GM04503 (cell line): ENCODE results near the gene CDKL1.

Source experiments
- DNase-seq: peaks from one replicate; pipeline ENCODE4 v3.0.0-alpha.2; 2012; ENCODE audit warnings: low read depth

CDKL1 gene

DNA sequence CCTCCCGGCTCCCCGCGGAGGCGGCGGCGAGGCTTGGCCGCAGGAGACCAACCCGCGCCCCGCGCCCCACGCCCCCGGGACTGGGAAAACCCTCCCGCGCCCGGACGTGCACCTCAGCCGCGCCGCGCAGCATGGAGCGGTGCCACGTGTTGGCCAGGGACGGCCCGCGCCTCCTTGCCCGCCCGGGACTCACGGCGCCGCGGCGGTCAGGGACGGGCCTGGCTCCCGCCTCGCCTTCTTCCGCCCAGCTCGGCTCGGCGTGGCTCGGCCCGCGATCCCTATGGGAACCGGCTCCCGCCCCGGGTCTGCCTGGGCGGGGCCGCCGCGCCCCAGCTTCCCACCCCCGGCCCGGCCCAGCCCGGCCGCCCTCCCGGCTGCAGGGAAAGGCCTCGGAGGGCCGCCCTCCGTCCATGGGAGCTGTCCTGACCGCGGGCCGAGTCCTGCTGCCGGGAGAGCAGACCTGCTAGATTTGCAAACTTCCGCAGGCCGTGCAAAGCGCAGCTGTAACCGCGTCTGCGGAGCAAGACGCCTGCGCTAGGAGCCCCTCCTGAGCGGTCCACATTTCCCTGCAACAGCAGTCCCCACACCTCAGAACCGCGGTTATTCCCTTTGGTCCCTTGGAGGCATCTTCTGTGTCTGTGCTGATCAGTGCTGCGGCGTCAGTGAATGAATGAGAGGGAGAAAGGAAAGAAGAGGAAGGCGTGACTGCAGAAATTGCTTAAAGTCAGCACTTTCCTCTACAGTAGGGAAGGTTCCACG lies at the start of gene CDKL1:
TSS of gene CDKL1 (minus strand) at position 251 of the 759 bp plus-strand sequence. CDS start 1,013 bp downstream, outside the sequence.
- DNase-seq = no peak

DNA sequence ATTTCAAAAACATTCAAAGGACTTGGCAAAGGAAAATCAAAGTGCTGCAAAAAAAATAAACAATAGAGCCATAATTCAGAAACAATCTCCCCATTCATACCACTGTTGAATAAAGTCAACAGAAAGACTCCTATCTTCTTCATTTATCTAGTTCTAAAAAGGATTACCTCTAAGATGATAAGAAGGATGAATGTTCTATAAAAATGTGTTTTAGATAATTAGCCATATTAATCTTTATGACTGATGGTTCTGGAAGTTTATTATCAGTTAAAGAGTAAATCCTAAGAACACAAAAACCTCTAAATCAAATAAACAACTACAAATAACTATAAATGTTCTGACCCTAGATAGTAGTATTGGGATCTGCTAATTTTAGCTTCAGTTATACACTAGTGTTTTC lies 37.8 kb upstream of the CDKL1 start:
- DNase-seq = no peak

DNA sequence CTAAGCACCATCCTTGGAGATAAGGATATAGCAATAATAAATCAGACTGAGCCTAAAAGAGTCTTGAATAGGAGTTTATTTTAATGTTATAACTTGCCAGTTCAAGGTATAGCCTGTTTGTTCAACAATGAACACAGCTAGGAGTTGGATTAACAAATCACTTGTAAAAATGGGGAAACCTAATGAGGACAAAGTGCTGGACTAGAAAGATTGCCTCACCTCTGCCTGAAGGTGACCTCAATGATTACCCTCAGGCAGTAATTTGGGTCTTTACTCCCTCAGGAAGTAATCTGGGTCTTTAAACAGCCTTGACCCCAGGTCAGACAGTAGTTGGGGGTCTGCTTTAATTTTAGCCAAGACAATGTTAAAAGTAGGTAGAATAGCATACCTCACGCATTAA lies 35.5 kb upstream of the CDKL1 start:
- no peak for DNase-seq

DNA sequence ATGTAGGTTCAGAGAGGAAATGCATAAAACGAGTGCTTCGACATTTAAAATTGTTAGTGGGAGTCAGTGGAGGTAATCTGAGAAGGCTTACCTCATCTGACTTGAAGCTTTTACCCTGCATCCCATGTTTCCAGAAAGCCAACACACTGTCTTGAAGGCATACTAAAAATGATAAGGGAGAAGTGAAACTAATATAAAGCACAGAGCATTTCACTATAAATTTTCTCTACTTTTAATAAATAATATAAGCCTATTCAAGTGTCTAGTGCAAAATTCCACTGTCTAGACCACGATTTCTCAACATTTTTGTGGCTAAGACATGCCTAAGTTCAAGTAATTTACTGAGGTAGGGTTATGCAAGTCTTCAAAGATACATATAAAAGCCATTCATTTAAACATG lies 29.1 kb upstream of the CDKL1 start:
- DNase-seq = no peak

DNA sequence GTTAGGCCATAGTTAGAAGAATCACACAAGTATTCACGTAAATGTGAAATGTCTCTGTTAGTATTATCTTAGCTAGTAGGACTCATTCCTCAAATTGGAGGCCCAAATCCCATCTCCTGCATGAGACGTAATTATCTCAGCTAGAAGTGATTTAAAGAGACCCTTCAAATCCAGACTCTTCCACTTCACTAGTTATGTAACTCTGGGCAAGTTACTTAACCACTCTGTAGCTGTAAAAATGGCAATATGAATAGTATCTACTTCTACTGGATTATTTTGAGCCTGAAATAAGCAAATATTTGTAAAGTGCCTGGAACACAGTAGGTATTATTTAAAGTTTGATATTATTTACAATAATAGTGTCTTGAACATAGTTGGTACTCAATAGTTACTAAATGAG lies 28.4 kb upstream of the CDKL1 start:
- no peak for DNase-seq

DNA sequence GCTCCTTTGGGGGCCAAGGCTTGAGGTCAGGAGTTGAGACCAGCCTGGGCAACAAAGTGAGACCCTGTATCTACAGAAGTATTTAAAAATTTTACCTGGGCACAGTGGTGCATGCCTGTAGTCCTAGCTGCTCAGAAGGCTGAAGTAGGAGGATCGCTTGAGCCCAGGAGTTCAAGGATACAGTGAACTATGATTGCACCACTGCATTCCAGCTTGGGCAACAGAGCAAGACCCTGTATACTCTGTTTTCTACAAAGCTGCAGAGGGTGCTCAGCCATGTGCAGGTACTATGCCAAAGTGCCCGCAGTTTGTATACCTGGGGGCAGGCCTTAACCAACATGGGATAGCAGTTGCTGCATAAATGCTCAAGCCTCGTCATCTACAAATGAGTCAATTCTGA lies 26.8 kb upstream of the CDKL1 start:
- no peak for DNase-seq

DNA sequence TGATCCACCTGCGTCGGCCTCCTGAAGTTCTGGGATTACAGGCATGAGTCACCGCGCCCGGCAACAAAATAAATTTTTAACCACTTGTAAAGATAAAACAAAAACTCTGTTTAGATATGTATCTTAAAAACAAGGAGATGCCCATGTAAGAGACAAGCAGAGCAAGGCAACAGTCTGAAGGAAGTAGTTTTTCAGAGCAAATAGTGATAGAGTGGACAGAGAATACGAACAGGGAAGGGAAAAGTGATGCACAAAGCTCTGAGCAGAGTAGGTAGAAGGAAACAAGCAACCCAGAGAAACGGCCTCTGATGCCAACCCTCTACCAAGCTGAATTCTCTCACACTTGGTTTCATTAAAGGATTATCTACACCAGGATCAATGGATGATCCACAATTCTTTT lies 24.8 kb upstream of the CDKL1 start:
- DNase-seq = no peak

DNA sequence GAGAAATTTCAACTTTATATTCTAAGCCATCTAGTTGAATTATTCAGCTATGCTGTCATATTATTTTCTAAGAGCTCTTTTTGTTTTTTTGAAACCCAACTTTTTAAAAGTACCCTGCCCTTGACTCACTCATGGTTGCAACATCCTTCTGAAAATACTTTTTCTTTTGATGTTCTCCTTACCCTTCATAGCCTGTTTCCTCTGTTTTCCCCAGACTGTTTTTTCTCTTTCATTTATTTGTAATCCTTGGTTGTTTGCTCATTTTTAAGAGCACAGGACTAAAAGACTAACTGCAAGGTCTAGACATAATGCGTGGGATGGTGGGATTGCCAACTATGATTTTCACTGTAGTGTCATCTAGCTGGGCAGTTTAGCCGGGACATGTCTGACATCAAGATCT lies 21.2 kb upstream of the CDKL1 start:
- no peak for DNase-seq

DNA sequence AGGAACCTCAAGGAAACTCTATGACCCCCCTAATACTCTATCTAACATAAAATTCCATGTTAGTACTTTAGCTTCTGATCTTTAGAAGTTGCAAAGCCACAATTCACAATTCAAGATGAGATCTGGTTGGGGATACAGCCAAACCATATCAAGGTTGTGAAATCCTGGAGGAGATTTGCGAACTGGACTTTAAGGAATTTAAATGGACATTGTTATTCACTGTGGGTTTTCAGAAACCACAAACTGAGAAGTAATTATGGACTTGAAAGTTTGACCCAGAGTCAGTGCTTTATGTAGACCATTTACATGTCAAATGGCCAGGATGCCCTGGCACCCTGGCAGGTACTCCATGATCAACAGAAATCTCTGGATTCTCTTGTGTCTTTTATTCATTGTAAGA lies 14.2 kb upstream of the CDKL1 start:
- DNase-seq = peak; percentile 78

DNA sequence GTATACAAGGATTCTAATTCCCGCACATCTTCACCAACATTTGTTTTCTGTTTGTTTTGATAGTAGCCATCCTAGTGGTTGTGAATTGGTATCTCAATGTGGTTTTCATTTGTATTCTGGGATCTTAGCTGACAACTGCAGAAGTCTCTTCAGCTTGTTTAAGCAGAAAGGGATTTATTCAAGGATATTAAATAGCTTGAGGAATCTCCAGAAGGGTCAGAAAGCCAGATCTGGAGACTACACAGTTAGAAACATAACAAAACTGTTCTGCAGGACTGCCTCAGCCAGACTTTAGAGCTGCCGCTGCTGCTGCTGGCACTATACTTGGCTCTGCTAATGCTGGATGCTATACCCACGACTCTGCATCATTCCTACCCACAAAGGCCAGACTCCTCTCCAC lies 13.4 kb upstream of the CDKL1 start:
- no peak for DNase-seq

DNA sequence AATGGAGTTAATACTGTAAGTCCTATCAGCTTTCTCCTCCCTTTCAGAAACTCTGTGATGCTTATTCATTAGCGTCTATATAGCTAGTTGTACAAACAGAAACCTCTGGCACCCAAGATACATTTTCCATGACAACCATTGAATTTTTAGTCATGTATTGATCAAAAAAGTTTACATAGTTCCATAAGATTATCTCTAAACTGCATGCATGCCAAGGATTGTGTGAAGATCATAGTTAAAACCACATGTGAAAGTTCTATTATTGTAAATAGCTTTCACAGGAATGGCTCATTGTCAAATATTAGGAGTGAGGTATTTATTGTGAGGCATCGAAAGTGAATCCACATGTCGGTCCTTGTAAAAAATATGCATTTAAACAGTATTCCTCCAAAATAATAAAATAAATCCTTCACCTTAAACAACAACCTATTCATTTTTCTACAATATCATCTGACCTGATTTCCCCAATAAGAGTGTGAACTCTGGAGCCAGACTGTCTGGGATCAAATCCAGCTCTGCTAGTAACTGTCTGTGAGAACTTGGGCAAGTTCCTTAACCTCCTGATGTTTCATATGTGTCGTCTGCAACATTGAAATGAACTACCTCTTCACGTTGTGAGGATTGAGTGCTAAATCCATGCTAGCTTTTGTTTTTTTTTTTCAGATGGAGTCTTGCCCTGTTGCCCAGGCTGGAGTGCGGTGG lies 10.6 kb upstream of the CDKL1 start:
- no peak for DNase-seq

DNA sequence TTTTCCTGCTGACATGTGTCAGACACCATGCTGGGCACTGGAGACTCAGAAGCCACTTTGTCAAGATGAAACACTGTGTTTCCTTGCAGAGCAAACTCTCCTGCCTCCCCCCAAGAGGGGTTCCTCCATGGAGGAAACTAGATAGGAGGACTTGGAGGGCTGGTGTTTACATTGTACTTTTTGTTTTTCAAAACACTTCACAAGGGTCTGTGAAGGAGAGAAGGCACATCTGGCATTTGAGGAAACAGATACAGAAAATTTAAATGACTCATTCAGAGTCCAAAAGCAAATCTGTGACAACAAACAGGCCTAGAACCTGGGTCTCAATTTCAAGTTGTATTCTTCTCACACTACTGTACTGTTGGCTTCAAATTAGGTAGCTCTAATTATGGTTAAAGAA lies 6.7 kb upstream of the CDKL1 start:
- DNase-seq = no peak

DNA sequence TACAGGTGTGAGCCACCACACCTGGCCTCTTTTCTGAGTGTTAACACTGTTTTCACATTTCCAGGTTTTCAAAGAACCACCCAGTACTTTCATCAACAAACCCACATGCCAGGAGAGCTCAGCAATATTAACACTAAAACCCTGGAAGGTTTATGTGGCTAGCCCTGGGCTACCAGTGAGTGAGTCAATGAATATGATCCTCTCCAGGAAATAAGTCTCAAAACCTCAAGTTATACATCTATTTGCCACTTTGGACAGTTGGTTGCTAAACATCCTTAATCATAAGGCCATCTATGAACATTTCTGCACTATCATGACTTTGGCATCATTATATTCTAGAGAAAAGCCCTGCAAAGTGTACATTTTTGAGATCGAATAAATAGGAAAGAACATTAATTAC lies 6.3 kb upstream of the CDKL1 start:
- DNase-seq = no peak

DNA sequence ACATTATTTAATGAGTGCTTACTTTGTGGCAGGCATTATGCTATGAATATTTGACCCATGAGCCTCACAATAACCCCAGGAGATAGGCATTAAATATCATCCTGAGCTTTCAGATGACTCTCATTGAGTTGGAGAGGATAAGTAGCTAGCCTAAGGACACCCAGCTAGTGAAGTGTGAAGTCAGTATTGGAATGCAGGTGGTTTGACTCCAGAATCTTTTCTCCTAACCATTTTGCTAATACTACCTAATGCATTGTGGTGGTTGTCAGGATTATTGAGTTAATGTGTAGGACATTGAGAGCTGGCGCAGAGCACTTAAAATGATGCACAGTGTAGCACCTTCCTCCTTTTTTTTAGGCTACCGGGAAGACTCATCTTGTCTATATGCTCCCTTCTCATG lies 3.8 kb upstream of the CDKL1 start:
- DNase-seq = no peak

DNA sequence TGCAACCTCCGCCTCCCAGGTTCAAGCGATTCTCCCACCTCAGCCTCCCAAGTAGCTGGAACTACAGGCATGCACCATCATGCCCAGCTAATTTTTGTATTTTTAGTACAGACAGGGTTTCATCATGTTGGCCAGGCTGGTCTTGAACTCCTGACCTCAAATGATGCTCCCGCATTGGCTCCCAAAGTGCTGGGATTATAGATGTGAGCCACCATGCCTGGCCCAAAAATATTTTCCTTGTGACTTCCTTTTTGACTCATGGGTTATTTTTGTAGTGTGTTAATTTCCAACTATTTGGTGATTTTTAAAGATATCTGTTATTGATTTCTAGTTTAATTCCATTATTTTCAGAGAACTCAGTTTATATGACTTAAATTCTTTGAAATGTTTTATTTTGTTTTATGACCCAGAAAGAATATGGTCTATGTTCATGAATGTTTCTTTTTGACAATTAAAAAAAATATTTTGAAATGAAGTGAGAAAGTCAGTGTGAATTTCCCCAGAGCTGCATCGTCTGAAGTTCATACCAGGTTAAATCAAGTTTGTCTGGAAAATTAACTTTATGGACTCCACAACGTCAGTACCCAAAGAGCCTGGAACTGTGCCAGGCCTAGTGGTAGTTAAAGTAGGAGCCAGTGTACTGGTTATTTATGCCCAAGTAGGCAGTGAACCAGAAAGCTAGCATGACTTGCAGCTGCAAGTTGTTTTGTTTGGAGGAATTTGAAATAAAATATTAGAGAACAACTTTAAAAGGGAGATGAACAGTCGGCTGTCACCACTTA lies 2.8 kb upstream of the CDKL1 start:
- DNase-seq = no peak

DNA sequence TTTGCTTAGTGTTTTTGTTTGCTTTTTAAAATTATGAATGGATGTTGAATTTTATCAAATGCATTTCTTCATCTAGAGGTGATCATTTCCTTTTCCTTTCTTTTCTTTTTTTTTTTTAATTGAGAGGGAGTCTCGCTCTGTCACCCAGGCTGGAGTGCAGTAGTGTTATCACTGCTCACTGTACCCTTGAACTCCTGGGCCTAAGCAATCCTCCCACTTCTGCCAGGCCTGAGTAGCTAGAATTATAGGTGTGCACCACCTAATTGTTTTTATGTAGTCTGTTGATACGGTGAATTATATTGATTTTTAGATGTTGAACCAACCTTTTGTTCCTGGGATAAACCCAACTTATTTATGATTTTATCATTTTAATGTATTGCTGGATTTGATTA lies 1.5 kb upstream of the CDKL1 start:
- no peak for DNase-seq

DNA sequence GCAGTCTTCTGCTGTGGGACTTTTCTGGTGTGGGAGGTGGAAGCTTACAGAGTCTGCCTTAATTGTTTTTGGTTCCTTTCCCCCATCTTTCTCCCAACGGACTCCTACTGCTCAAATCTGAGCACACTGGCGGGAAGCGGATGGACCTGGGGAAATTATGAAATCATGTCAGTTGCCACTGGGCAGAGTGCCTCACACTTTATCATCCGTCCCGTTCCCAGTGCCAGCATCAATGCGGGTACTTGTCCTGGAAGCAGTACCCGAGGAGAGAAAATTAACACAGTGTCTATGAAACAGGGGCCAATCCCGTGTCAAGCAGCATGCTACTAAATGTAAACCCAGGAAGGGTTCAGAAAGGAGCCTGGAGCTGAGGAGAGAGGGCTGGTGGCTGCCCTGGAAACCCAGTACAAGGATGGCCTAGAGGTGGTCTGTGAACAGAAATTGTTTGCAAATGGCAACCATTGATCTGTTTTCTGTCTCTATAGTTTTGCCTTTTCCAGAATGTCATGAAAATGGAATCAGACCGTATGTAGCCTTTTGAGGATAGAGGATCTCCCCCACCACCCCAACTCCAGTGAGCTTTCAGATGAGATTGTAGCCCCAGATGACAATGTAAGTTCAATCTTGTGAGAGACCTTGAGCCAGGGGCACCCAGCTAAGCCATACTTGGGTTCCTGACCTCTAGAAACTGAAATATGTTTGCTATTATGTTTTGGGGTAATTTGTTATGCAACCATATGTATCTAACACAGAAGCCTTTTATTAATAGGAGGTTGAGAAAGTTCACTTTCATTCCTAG lies 908 bp upstream of the CDKL1 start:
- DNase-seq = no peak

DNA sequence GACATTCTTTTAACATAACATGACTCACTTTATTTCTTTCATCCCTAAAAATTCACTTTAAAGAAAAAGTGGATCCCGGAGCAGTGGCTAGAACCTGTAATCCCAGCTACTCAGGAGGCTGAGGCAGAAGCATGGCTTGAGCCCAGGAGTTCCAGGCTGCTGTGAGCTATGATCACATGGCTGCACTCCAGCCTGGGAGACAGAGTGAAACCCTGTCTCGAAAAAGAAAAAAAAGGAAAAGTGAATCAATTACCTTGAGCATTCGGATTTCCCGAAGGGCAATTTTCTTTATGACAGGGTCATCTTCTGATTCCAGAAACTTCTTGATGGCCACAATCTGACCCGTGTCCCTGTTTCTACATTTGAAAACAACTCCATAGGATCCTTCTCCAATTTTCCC lies 1.2 kb downstream of the CDKL1 start:
- no peak for DNase-seq

DNA sequence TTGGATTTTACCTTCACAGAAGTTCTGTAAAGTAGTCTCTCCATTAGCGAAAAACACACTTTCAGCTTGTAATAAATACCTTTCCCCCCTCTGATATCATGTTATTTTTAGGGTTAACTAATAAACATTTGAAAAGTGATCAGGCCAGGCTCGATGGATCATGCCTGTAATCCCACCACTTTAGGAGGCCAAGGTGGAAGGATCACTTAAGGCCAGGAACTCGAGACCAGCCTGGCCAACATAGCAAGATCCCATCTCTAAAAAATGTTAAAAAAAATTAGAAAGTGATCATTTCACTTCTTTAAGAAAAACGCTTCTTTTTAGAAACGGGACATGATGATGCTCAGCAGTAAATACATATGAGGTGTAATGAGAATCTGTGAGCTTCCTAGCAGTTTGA lies 2.0 kb downstream of the CDKL1 start:
- no peak for DNase-seq

DNA sequence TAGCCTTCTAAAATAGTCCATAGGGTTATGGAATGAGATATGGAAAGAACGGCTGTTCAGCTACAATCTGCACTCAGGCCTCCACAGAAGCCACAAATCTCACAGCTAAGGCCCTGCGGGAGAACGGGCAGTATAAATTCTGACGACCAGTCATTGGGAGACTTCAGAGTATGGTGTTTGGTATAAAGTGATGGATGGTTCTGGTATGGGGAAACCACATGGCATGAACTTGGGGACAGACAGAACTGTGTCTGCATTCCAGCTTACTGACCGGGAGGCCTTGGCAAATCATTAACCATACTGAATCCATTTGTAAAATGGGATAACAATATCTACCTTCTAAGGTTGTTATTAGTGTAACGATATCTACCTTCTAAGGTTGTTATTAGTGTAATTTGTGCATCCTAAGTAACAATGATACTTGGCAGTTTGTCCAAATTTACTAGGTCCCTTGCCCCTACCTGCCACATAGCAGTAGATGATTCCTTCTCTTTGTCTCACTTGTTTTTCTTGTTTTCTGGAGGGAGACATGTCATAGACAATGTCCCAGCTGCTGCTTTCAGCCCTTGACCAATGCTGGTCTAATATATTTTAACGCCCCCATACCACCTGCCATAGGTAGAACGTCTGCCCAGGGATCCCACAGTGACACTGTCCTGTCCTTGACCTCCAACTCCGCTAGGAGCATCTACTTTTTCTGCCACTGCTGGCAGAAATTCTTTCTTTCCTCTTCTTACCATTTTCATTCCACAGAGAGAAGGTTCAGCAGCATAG lies 6.8 kb downstream of the CDKL1 start:
- no peak for DNase-seq

DNA sequence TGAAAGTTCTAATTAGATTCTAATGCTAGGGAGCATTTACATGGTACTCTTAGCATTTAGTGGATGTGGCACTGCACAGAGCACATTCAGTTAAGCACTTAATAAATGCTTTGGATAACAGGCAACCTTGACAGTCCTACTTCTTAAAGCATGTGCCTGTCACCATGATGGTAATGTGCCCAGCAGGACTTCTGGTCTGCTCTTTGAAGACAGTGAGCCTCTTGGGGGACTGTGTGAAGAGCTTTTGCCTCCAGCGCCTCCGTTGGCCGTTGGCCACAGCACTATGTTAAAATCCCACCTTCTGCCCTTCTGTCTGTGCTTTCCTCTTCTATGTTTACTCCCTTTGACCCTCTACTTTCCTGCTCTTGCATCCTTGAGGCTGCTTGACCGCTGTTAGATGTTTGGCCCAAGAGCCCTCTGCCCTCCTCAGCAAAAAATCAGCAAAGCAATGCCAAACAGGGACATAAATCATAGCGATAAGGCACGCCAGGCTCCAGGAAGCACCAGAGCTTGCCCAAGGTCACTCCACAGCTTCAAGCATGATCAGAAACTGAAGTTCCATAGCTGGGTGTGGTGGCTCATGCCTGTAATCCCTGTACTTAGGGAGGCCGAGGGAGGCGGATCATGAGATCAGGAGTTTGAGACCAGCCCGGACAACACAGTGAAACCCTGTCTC lies 8.3 kb downstream of the CDKL1 start:
- DNase-seq = no peak
